Common myeloid progenitor, CD34-positive (primary cell): ENCODE results near the gene SYN1.

ENCODE experiments used
- CTCF ChIA-PET: fragments of 350-600 bp; sonication (Branson Sonifier 250); formaldehyde crosslinking; loops from one replicate; lab custom pipeline; 2021; ENCODE audit warnings: antibody characterized with exemption; lab: Charles Lee
- POLR2A ChIA-PET: fragments of 350-600 bp; sonication (Branson Sonifier 250); formaldehyde crosslinking; loops from one replicate; lab custom pipeline; 2021; ENCODE audit warnings: antibody characterized with exemption; lab: Charles Lee
- DNase-seq, 3 donors: peaks; one replicate each; pipeline versions ENCODE4 v3.0.0 to v3.0.0-alpha.2; 2013
- H3K27ac ChIP-seq, 2 experiments: 1 replicate in 1 of 2; 2 replicates in 1 of 2; pipeline ENCODE4 v1.7.0; 2013; ENCODE audit warnings: inconsistent platforms in 2 of 2, low read length in 2 of 2, mild to moderate bottlenecking in 2 of 2, low read depth in 1 of 2, moderate library complexity in 1 of 2; ENCODE audit not compliant: severe bottlenecking in 2 of 2, insufficient read depth in 1 of 2, poor library complexity in 1 of 2
- H3K27me3 ChIP-seq, 5 experiments: replicated peaks in 2 of 5; 1 replicate in 3 of 5; 2 replicates in 2 of 5; pipeline versions ENCODE4 v1.6.1 to v1.7.0; 2013; ENCODE audit warnings: low read length in 4 of 5, mild to moderate bottlenecking in 2 of 5, moderate library complexity in 2 of 5, inconsistent platforms in 1 of 5; ENCODE audit not compliant: insufficient read depth in 5 of 5, control insufficient read depth in 4 of 5
- H3K36me3 ChIP-seq, 4 experiments: 1 replicate in 2 of 4; 2 replicates in 2 of 4; pipeline versions ENCODE4 v1.6.1 to v1.7.0; 2013; ENCODE audit warnings: low read length in 3 of 4, control low read depth in 1 of 4, mild to moderate bottlenecking in 1 of 4; ENCODE audit not compliant: control insufficient read depth in 4 of 4, insufficient read depth in 4 of 4
- H3K4me1 ChIP-seq, 4 experiments: 1 replicate in 3 of 4; 2 replicates in 1 of 4; pipeline versions ENCODE4 v1.6.1 to v1.7.1; 2013; ENCODE audit warnings: low read length in 3 of 4, mild to moderate bottlenecking in 3 of 4, control low read depth in 1 of 4, inconsistent platforms in 1 of 4, moderate library complexity in 1 of 4; ENCODE audit not compliant: control insufficient read depth in 4 of 4, insufficient read depth in 4 of 4; ENCODE audit errors: control extremely low read depth in 1 of 4
- H3K4me3 ChIP-seq, 7 experiments: 1 replicate in 4 of 7; 2 replicates in 3 of 7; pipeline versions ENCODE4 v1.5.1 to v1.7.0; 2013; ENCODE audit warnings: mild to moderate bottlenecking in 7 of 7, low read length in 6 of 7, moderate library complexity in 6 of 7, inconsistent platforms in 2 of 7, low read depth in 2 of 7, control low read depth in 1 of 7; ENCODE audit not compliant: insufficient read depth in 4 of 7, control insufficient read depth in 1 of 7; ENCODE audit errors: extremely low read depth in 1 of 7
- H3K9me3 ChIP-seq, 5 experiments: 1 replicate in 4 of 5; 2 replicates in 1 of 5; pipeline versions ENCODE4 v1.6.1 to v1.7.1; 2013; ENCODE audit warnings: low read length in 4 of 5, mild to moderate bottlenecking in 2 of 5, inconsistent platforms in 1 of 5, low read depth in 1 of 5, moderate library complexity in 1 of 5; ENCODE audit not compliant: control insufficient read depth in 4 of 5, insufficient read depth in 2 of 5; ENCODE audit errors: control extremely low read depth in 1 of 5
- WGBS: methylation state at CpG from one replicate; pipeline ENCODE4 v1.1.5; 2013; ENCODE audit not compliant: insufficient coverage; 5-methylcytosine and 5-hydroxymethylcytosine counted together

SYN1 gene

GRCh38 chrX:47637546-47638195, 18.0 kb upstream of the SYN1 start:
- H3K36me3 ChIP-seq = peaks cover 9 to 39% (median 20%) of the 10 kb centered on the region in 4 experiments

GRCh38 chrX:47634871-47635575, 15.4 kb upstream of the SYN1 start:
- ChIA-PET POLR2A (no interaction called here), CTCF (no interaction called here)
- no peaks in the 10 kb centered on the region for H3K27me3 ChIP-seq
- peaks cover 0 to 27% (median 11%) of the 10 kb centered on the region in 4 experiments for H3K4me1 ChIP-seq
- peaks cover 5 to 22% (median 11%) of the 10 kb centered on the region in 4 experiments for H3K36me3 ChIP-seq
- peaks cover 0 to 6% (median 0%) of the 10 kb centered on the region in 5 experiments for H3K9me3 ChIP-seq
- H3K4me3 ChIP-seq = no peak overlapping the region
- DNase-seq = no peak
- no peak overlapping the region for H3K27ac ChIP-seq
- 89% methylated on average over 16 of the region's 16 CpGs for WGBS

More at GRCh38 chrX:47637546-47638195, 18.0 kb upstream of the SYN1 start:
- WGBS = 44% methylated on average over 26 of the region's 31 CpGs
- POLR2A ChIA-PET = interaction anchor here (0.6 kb wide), 1 partner anchor 768 kb away, joined by 3 read pairs; no protein-coding TSS in a partner anchor
- Histone ChIP-seq H3K9me3 (peaks cover 0 to 13% (median 2%) of the 10 kb centered on the region in 5 experiments), H3K27ac (peak overlapping the region in 1 of 2 experiments; percentile 34), H3K27me3 (no peaks in the 10 kb centered on the region), H3K4me3 (peak overlapping the region in 6 of 7 experiments; percentile 40 to 78 (median 62)), H3K4me1 (peaks cover 0 to 13% (median 2%) of the 10 kb centered on the region in 4 experiments)
- CTCF ChIA-PET = interaction anchor here (1.0 to 1.2 kb wide), 2 partner anchors 9 to 11 kb away, joined by 3 to 4 read pairs; no protein-coding TSS in a partner anchor
- peak; percentile 76 to 88 (median 85) for DNase-seq

GRCh38 chrX:47633689-47634590, 14.3 kb upstream of the SYN1 start:
- POLR2A ChIA-PET = no interaction called here
- Histone ChIP-seq H3K4me3 (no peak overlapping the region), H3K4me1 (peaks cover 0 to 35% (median 19%) of the 10 kb centered on the region in 4 experiments), H3K27ac (no peak overlapping the region), H3K27me3 (no peaks in the 10 kb centered on the region), H3K9me3 (no peaks in the 10 kb centered on the region), H3K36me3 (peaks cover 3 to 18% (median 7%) of the 10 kb centered on the region in 4 experiments)
- 86% methylated on average over 14 of the region's 14 CpGs for WGBS
- no peak for DNase-seq
- CTCF ChIA-PET = interaction anchor here (0.8 kb wide), 1 partner anchor 9 kb away, joined by 3 read pairs; no protein-coding TSS in a partner anchor

- peak in 1 of 3 donors; percentile 19 for DNase-seq
- no peak overlapping the region for H3K27ac ChIP-seq
- CTCF ChIA-PET = no interaction called here
- H3K4me3 ChIP-seq = no peak overlapping the region
- H3K4me1 ChIP-seq = peaks cover 0 to 36% (median 23%) of the 10 kb centered on the region in 4 experiments
- no peaks in the 10 kb centered on the region for H3K9me3 ChIP-seq
- peaks cover 3 to 16% (median 6%) of the 10 kb centered on the region in 4 experiments for H3K36me3 ChIP-seq
- 49% methylated on average over 3 of the region's 4 CpGs for WGBS
- no peaks in the 10 kb centered on the region for H3K27me3 ChIP-seq
- POLR2A ChIA-PET = no interaction called here
These were observed 13.0 kb upstream of the SYN1 start for GRCh38 chrX:47632666-47633065.

- no peaks in the 10 kb centered on the region for H3K9me3 ChIP-seq
- DNase-seq = no peak
- H3K27ac ChIP-seq = no peak overlapping the region
- ChIA-PET POLR2A (no interaction called here), CTCF (interaction anchor here (1.7 to 2.0 kb wide), 2 partner anchors 8 to 134 kb away, joined by 5 to 8 read pairs; no protein-coding TSS in a partner anchor)
- WGBS = 87% methylated on average over 3 of the region's 5 CpGs
- peaks cover 2 to 13% (median 3%) of the 10 kb centered on the region in 4 experiments for H3K36me3 ChIP-seq
- no peaks in the 10 kb centered on the region for H3K27me3 ChIP-seq
- no peak overlapping the region for H3K4me3 ChIP-seq
- H3K4me1 ChIP-seq = peaks cover 0 to 34% (median 23%) of the 10 kb centered on the region in 4 experiments
These were observed 12.0 kb upstream of the SYN1 start for GRCh38 chrX:47631676-47632075.

GRCh38 chrX:47629419-47630200, 10.0 kb upstream of the SYN1 start, which contains the start of gene CFP:
CFP (minus strand) TSS chrX:47629930; CDS start chrX:47629844, 86 bp downstream.
- Histone ChIP-seq H3K27me3 (peaks cover 0 to 3% (median 0%) of the 10 kb centered on the region in 5 experiments), H3K36me3 (peaks cover 0 to 7% (median under 1%) of the 10 kb centered on the region in 4 experiments), H3K4me1 (peaks cover 0 to 34% (median 23%) of the 10 kb centered on the region in 4 experiments), H3K27ac (peak within 1 kb of the TSS in 1 of 2 experiments; percentile 1), H3K9me3 (no peaks in the 10 kb centered on the region), H3K4me3 (peak within 1 kb of the TSS in 6 of 7 experiments; percentile 24 to 55 (median 50))
- DNase-seq = peak in 2 of 3 donors; percentile 29 to 32
- POLR2A ChIA-PET = interaction anchor here (1.1 kb wide), 1 partner anchor 10 kb away, joined by 3 read pairs; the partner anchor contains the start of gene SYN1
- CTCF ChIA-PET = interaction anchor here (0.9 to 2.4 kb wide), 11 partner anchors 10 to 134 kb away, joined by 3 to 9 read pairs (median 5); partner anchors contain the start of gene ARAF
- 40% methylated on average over 12 of the region's 14 CpGs for WGBS
